Activated T-helper 1 cell treated with anti-CD3 and anti-CD28 coated beads, Interleukin-12 subunit alpha, Interleukin-12 subunit beta, Interleukin-2, Interleukin-4 antibody, amounts not matched to agents 30 ng/mL and 10 ng/mL and 1 ng/mL, durations not matched to agents 14 hours and 24 hours and 36 hours (primary cell): ENCODE results near the gene HIVEP1. TPM values are rescaled to one million over a fixed set of nuclear protein-coding genes. Genes with fewer than 3 reads are reported as not detected.

Experiments used
- DNase-seq: peaks from one replicate; pipeline ENCODE4 v3.0.0; 2021; ENCODE audit warnings: low spot score
- H3K27ac Mint-ChIP-seq: one replicate; pipeline ENCODE4 v1.8.0; 2021; ENCODE audit warnings: mild to moderate bottlenecking, mixed read lengths
- H3K27me3 Mint-ChIP-seq: one replicate; pipeline ENCODE4 v1.8.0; 2022; ENCODE audit warnings: mild to moderate bottlenecking, moderate library complexity, mixed read lengths; ENCODE audit not compliant: insufficient read depth
- H3K36me3 Mint-ChIP-seq: one replicate; pipeline ENCODE4 v1.8.0; 2021; ENCODE audit warnings: low read depth, mixed read lengths
- H3K4me1 Mint-ChIP-seq: one replicate; pipeline ENCODE4 v1.8.0; 2021; ENCODE audit warnings: low read depth, mixed read lengths
- H3K4me3 Mint-ChIP-seq: one replicate; pipeline ENCODE4 v1.8.0; 2021; ENCODE audit warnings: mild to moderate bottlenecking, moderate library complexity, mixed read lengths
- H3K9me3 Mint-ChIP-seq: one replicate; pipeline ENCODE4 v1.8.0; 2021; ENCODE audit warnings: mixed read lengths
- intact Hi-C: fragments of 100-400 bp; cut with micrococcal nuclease; formaldehyde crosslinking; loops from one replicate; pipeline ENCODE4 v1.15.1; 2024
- total RNA-seq: library from RNA; stranded (reverse); gene quantifications from 2 replicates; pipeline ENCODE4 v1.2.3, GENCODE V29; 2022

The HIVEP1 gene
- total RNA-seq, 1 donor from 2014 or later: 69.8 TPM

- intact Hi-C loops: no loop called here
- Mint-ChIP-seq H3K9me3 (peaks cover 10% of the 10 kb centered on the region), H3K27ac (peak overlapping the region; percentile 62), H3K4me3 (peak overlapping the region; percentile 13), H3K27me3 (no peaks in the 10 kb centered on the region), H3K4me1 (peaks cover 63% of the 10 kb centered on the region), H3K36me3 (peaks cover 50% of the 10 kb centered on the region)
- DNase-seq: no peak
Measured at GRCh38 chr6:12112540-12113189, 100.6 kb downstream of the HIVEP1 start.

- H3K36me3 Mint-ChIP-seq: peaks cover 50% of the 10 kb centered on the region
- H3K27ac Mint-ChIP-seq: peak overlapping the region; percentile 62
Measured at GRCh38 chr6:12113190-12113577, 101.1 kb downstream of the HIVEP1 start.

GRCh38 chr6:12114055-12114503 lies 102.0 kb downstream of the HIVEP1 start:
- DNase-seq: no peak
- Mint-ChIP-seq H3K4me3 (no peak overlapping the region), H3K4me1 (peaks cover 72% of the 10 kb centered on the region), H3K27ac (peak overlapping the region; percentile 70), H3K27me3 (no peaks in the 10 kb centered on the region), H3K9me3 (peaks cover 12% of the 10 kb centered on the region), H3K36me3 (peaks cover 55% of the 10 kb centered on the region)
- intact Hi-C loops: loop anchor here (1.0 kb wide), 1 partner anchor 10 kb away; no protein-coding TSS in a partner anchor

More at GRCh38 chr6:12113190-12113577, 101.1 kb downstream of the HIVEP1 start:
- Mint-ChIP-seq H3K4me3 (peak overlapping the region; percentile 13), H3K9me3 (peaks cover 12% of the 10 kb centered on the region), H3K27me3 (no peaks in the 10 kb centered on the region), H3K4me1 (peaks cover 63% of the 10 kb centered on the region)
- no peak for DNase-seq
- intact Hi-C loops: no loop called here

GRCh38 chr6:12115001-12115400 lies 102.9 kb downstream of the HIVEP1 start:
- H3K27ac Mint-ChIP-seq: peak overlapping the region; percentile 85
- peak overlapping the region; percentile 53 for H3K4me3 Mint-ChIP-seq
- H3K4me1 Mint-ChIP-seq: peaks cover 73% of the 10 kb centered on the region
- peaks cover 12% of the 10 kb centered on the region for H3K9me3 Mint-ChIP-seq
- intact Hi-C loops: loop anchor here (5.0 kb wide), 1 partner anchor 383 kb away; no protein-coding TSS in a partner anchor
- H3K36me3 Mint-ChIP-seq: peaks cover 55% of the 10 kb centered on the region
- DNase-seq: no peak
- H3K27me3 Mint-ChIP-seq: no peaks in the 10 kb centered on the region

DNA sequence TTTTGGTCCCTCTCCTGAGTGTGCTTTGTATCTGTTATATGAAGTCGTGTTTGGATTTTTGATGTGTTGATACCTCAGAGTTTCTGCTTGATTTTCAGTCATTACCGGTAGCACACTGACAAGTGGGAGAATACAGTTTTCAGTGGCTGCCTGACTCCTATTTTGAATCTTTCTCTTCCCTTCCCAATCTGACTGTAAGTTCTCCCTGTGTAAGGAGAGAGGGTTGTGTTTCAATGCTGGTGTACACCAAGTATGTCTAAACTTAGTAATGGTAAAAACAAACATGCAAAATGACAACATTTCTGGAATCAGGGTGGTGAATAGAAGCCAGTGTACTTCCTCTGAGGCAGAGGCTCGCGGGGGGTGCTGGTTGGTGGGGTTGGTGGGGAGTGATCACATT lies 103.4 kb downstream of the HIVEP1 start:
- intact Hi-C loops: loop anchor here (5.0 kb wide), 1 partner anchor 383 kb away; no protein-coding TSS in a partner anchor
- Mint-ChIP-seq H3K4me3 (peak overlapping the region; percentile 53), H3K9me3 (peaks cover 12% of the 10 kb centered on the region), H3K27ac (peak overlapping the region; percentile 85), H3K4me1 (peaks cover 74% of the 10 kb centered on the region), H3K36me3 (peaks cover 57% of the 10 kb centered on the region), H3K27me3 (no peaks in the 10 kb centered on the region)
- no peak for DNase-seq

GRCh38 chr6:12116264-12116800 lies 104.2 kb downstream of the HIVEP1 start:
- no peaks in the 10 kb centered on the region for H3K27me3 Mint-ChIP-seq
- H3K9me3 Mint-ChIP-seq: peaks cover 12% of the 10 kb centered on the region
- H3K36me3 Mint-ChIP-seq: peaks cover 61% of the 10 kb centered on the region
- no peak for DNase-seq
- intact Hi-C loops: loop anchor here (5.0 kb wide), 1 partner anchor 384 kb away; no protein-coding TSS in a partner anchor
- H3K4me3 Mint-ChIP-seq: peak overlapping the region; percentile 31
- H3K4me1 Mint-ChIP-seq: peaks cover 69% of the 10 kb centered on the region
- H3K27ac Mint-ChIP-seq: peak overlapping the region; percentile 56

DNA sequence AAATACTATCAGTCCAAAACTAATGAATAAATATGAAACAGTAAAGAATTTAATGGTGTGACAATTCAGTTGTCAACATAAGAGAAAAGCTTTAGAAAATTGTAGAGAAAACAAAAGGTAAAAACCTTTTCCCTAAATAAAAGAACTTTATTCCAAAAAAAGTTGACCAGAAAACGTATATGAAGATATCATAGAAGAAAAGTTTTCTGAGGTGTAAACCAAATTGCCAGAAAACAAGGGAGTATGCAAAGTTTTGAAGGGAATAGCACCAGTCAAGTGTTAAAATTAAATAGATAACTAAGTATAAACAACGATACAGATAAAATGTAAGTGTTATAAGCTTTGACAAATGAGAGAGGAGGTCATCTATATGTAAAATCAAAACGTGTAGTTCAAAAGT lies 104.9 kb downstream of the HIVEP1 start:
- DNase-seq: no peak
- no peak overlapping the region for H3K27ac Mint-ChIP-seq
- H3K9me3 Mint-ChIP-seq: peaks cover 12% of the 10 kb centered on the region
- H3K36me3 Mint-ChIP-seq: peaks cover 64% of the 10 kb centered on the region
- H3K4me3 Mint-ChIP-seq: no peak overlapping the region
- H3K4me1 Mint-ChIP-seq: peaks cover 71% of the 10 kb centered on the region
- H3K27me3 Mint-ChIP-seq: no peaks in the 10 kb centered on the region
- intact Hi-C loops: loop anchor here (1.0 to 5.0 kb wide), 2 partner anchors 385 to 462 kb away; no protein-coding TSS in a partner anchor

DNA sequence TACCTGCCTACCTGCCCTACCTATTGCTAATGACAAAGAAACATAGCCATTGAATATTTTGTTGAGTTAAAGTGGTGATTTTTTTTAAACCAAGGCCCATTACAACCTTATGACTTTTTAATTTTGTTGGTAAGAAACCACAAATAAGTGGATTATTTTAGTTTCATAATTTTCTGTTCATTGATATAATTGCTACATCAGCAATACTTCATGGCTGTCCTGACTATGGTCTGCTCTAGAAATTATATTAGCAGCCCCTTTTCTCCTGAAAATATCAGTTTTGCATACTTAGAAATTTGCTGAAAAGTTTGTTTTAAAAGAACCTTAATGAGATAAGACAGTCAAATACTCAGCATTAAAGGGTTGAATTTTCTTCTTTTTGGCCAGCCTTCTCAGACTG lies 106.5 kb downstream of the HIVEP1 start:
- Mint-ChIP-seq H3K36me3 (peaks cover 64% of the 10 kb centered on the region), H3K4me3 (peak overlapping the region; percentile 36), H3K4me1 (peaks cover 68% of the 10 kb centered on the region), H3K27me3 (no peaks in the 10 kb centered on the region), H3K9me3 (peaks cover 12% of the 10 kb centered on the region), H3K27ac (peak overlapping the region; percentile 83)
- no peak for DNase-seq
- intact Hi-C loops: loop anchor here (1.0 to 5.0 kb wide), 7 partner anchors 16 to 407 kb away; no protein-coding TSS in a partner anchor

DNA sequence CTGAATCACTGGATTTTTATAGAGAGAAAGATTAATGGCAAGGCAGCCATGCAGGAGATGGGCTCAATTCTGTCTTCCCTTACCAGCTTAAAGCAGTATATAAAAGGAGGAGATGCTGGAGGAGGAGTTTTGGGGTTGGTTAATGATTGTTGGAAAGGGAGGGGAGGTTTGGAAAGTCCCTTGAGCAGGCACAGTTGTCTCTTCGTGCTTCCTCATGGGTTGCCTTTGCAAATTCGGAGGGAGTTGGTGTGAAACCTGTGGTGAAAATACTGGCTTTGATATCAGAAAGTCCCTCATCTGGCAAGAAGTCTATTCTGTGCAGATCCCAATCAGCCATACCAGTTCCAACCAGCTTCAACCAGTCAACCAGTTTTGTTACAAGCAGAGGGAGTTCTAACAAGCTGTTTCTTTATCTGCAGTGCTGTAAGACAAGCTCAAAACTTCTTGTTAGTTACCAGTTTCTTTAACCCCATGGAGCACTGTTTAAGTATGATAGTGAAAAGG lies 107.0 kb downstream of the HIVEP1 start:
- intact Hi-C loops: loop anchor here (1.0 to 5.0 kb wide), 7 partner anchors 16 to 408 kb away; no protein-coding TSS in a partner anchor
- Mint-ChIP-seq H3K27me3 (no peaks in the 10 kb centered on the region), H3K36me3 (peaks cover 67% of the 10 kb centered on the region), H3K27ac (peak overlapping the region; percentile 83), H3K9me3 (peaks cover 12% of the 10 kb centered on the region), H3K4me1 (peaks cover 67% of the 10 kb centered on the region), H3K4me3 (peak overlapping the region; percentile 36)
- DNase-seq: peak; percentile 77

DNA sequence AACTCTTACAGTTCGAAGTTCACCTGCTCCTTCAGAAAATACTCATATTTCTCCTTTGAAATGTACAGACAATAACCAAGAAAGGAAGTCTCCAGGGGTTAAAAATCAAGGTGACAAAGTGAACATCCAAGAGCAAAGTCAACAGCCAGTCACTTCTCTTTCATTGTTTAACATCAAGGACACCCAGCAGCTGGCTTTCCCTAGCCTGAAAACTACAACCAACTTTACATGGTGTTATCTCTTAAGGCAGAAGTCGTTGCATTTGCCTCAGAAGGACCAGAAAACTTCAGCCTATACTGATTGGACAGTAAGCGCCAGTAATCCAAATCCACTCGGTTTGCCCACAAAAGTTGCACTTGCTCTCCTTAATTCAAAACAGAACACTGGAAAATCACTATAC lies 113.3 kb downstream of the HIVEP1 start:
- no peak for DNase-seq
- H3K4me1 Mint-ChIP-seq: peaks cover 49% of the 10 kb centered on the region
- peaks cover 76% of the 10 kb centered on the region for H3K36me3 Mint-ChIP-seq
- no peak overlapping the region for H3K4me3 Mint-ChIP-seq
- intact Hi-C loops: loop anchor here (5.0 kb wide), 1 partner anchor 43 kb away; no protein-coding TSS in a partner anchor
- H3K27ac Mint-ChIP-seq: no peak overlapping the region
- H3K27me3 Mint-ChIP-seq: no peaks in the 10 kb centered on the region
- no peaks in the 10 kb centered on the region for H3K9me3 Mint-ChIP-seq

GRCh38 chr6:12126051-12126450 lies 113.9 kb downstream of the HIVEP1 start:
- Mint-ChIP-seq H3K36me3 (peaks cover 74% of the 10 kb centered on the region), H3K27me3 (no peaks in the 10 kb centered on the region), H3K4me3 (no peak overlapping the region), H3K9me3 (no peaks in the 10 kb centered on the region), H3K27ac (no peak overlapping the region), H3K4me1 (peaks cover 47% of the 10 kb centered on the region)
- intact Hi-C loops: loop anchor here (5.0 kb wide), 1 partner anchor 44 kb away; no protein-coding TSS in a partner anchor
- DNase-seq: no peak

GRCh38 chr6:12129523-12129922 lies 117.4 kb downstream of the HIVEP1 start:
- Mint-ChIP-seq H3K36me3 (peaks cover 55% of the 10 kb centered on the region), H3K9me3 (no peaks in the 10 kb centered on the region), H3K4me3 (no peak overlapping the region), H3K27ac (no peak overlapping the region), H3K4me1 (peaks cover 42% of the 10 kb centered on the region), H3K27me3 (no peaks in the 10 kb centered on the region)
- no peak for DNase-seq
- intact Hi-C loops: loop anchor here (5.0 kb wide), 1 partner anchor 47 kb away; no protein-coding TSS in a partner anchor
